ENCODE results near the gene FGF23. TPM values are rescaled to one million over a fixed set of nuclear protein-coding genes. Genes with fewer than 3 reads are reported as not detected.

The FGF23 gene
- not detected in 2 replicates for total RNA-seq (2022)
- not detected for Bru-seq, nascent RNA
- not detected for BruChase-seq, experiment 1, labeled RNA remaining after a 6-hour chase
- BruChase-seq, experiment 2, labeled RNA remaining after a 2-hour chase, result not detected
- long read RNA-seq, result 0 reads

- Mint-ChIP-seq H3K9me3 (ENCODE audit: low read depth, unreplicated experiment) (no peaks in the 10 kb centered on the region), H3K27ac (ENCODE audit: unreplicated experiment) (no peak within 1 kb of the TSS), H3K4me1 (ENCODE audit: low read depth, unreplicated experiment) (no peaks in the 10 kb centered on the region), H3K27me3 (ENCODE audit: unreplicated experiment) (peaks cover 47% of the 10 kb centered on the region), H3K4me3 (ENCODE audit: low read depth, unreplicated experiment) (no peak within 1 kb of the TSS), H3K36me3 (ENCODE audit: insufficient read depth, unreplicated experiment) (no peaks in the 10 kb centered on the region)
- intact Hi-C loops (cut with micrococcal nuclease; ENCODE audit: unreplicated experiment), result no loop called here
- CTCF ChIA-PET, result no interaction called here
- DNase-seq, result no peak
- no TSS peak for BruUV-seq (replicated peaks)
- TF ChIP-seq CTCF (IDR thresholded peaks at IDR 0.05; ENCODE audit: unreplicated experiment), result no peak
Observed at GRCh38 chr12:4379405-4379804, at the start of gene FGF23. Gene FGF23, minus strand, starts transcription at chr12:4379712. Its CDS starts 130 bp downstream, at chr12:4379582.

DNA sequence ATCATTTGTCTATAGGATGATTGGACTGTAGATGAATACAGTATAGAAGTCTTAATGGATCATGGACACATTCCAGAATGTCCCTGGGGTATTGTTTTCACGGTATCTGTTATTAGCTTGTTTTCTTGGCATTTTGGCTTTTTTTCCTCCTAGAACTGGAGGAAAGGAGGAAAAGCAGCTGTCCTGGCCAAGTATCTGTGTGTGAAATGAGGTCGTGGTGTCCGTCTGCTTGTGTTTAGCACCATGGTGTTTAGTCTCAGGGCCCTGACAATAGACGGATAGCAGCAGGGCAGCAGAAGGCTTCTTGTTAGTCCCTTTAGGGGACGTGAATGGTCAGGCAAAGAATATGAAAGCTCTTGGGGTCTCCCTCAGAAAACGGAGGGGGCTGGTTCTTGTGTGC, 44.9 kb upstream of the FGF23 start:
- no TSS peak for BruUV-seq (replicated peaks)
- DNase-seq, result no peak
- Mint-ChIP-seq H3K36me3 (ENCODE audit: insufficient read depth, unreplicated experiment) (no peaks in the 10 kb centered on the region), H3K27me3 (ENCODE audit: unreplicated experiment) (peaks cover 33% of the 10 kb centered on the region), H3K27ac (ENCODE audit: unreplicated experiment) (no peak overlapping the region), H3K9me3 (ENCODE audit: low read depth, unreplicated experiment) (no peaks in the 10 kb centered on the region), H3K4me1 (ENCODE audit: low read depth, unreplicated experiment) (no peaks in the 10 kb centered on the region), H3K4me3 (ENCODE audit: low read depth, unreplicated experiment) (no peak overlapping the region)
- no peak for TF ChIP-seq CTCF (IDR thresholded peaks at IDR 0.05; ENCODE audit: unreplicated experiment)
- CTCF ChIA-PET, result no interaction called here
- intact Hi-C loops (cut with micrococcal nuclease; ENCODE audit: unreplicated experiment), result no loop called here

GRCh38 chr12:4423528-4424195, 44.1 kb upstream of the FGF23 start:
- intact Hi-C loops (cut with micrococcal nuclease; ENCODE audit: unreplicated experiment), result no loop called here
- Mint-ChIP-seq H3K9me3 (ENCODE audit: low read depth, unreplicated experiment) (no peaks in the 10 kb centered on the region), H3K27me3 (ENCODE audit: unreplicated experiment) (peaks cover 38% of the 10 kb centered on the region), H3K4me3 (ENCODE audit: low read depth, unreplicated experiment) (no peak overlapping the region), H3K27ac (ENCODE audit: unreplicated experiment) (no peak overlapping the region), H3K4me1 (ENCODE audit: low read depth, unreplicated experiment) (no peaks in the 10 kb centered on the region), H3K36me3 (ENCODE audit: insufficient read depth, unreplicated experiment) (no peaks in the 10 kb centered on the region)
- CTCF ChIA-PET, result no interaction called here
- DNase-seq, result no peak
- no TSS peak for BruUV-seq (replicated peaks)
- TF ChIP-seq CTCF (IDR thresholded peaks at IDR 0.05; ENCODE audit: unreplicated experiment), result no peak

- Mint-ChIP-seq H3K27me3 (ENCODE audit: unreplicated experiment) (peaks cover 42% of the 10 kb centered on the region), H3K4me3 (ENCODE audit: low read depth, unreplicated experiment) (no peak overlapping the region), H3K27ac (ENCODE audit: unreplicated experiment) (no peak overlapping the region), H3K9me3 (ENCODE audit: low read depth, unreplicated experiment) (no peaks in the 10 kb centered on the region), H3K36me3 (ENCODE audit: insufficient read depth, unreplicated experiment) (no peaks in the 10 kb centered on the region), H3K4me1 (ENCODE audit: low read depth, unreplicated experiment) (no peaks in the 10 kb centered on the region)
- no peak for DNase-seq
- TF ChIP-seq CTCF (IDR thresholded peaks at IDR 0.05; ENCODE audit: unreplicated experiment), result no peak
- intact Hi-C loops (cut with micrococcal nuclease; ENCODE audit: unreplicated experiment), result no loop called here
- no TSS peak for BruUV-seq (replicated peaks)
- CTCF ChIA-PET, result no interaction called here
Observed at GRCh38 chr12:4422985-4423384, 43.5 kb upstream of the FGF23 start.

Data from Calu3 (cell line).